Activated CD8-positive, alpha-beta memory T cell treated with anti-CD3 and anti-CD28 coated beads for 48 hours (primary cell): ENCODE results near the gene DRC7.

Experiments used
- DNase-seq, 3 experiments: peaks; one replicate each; pipeline ENCODE4 v3.0.0-alpha.2; 2020; ENCODE audit warnings: low read depth in 2 of 3, low spot score in 2 of 3

The DRC7 gene

GRCh38 chr16:57749856-57750452 is 55.3 kb downstream of the DRC7 start:
- DNase-seq: no peak

GRCh38 chr16:57750796-57751538 is 56.4 kb downstream of the DRC7 start:
- no peak for DNase-seq

DNA sequence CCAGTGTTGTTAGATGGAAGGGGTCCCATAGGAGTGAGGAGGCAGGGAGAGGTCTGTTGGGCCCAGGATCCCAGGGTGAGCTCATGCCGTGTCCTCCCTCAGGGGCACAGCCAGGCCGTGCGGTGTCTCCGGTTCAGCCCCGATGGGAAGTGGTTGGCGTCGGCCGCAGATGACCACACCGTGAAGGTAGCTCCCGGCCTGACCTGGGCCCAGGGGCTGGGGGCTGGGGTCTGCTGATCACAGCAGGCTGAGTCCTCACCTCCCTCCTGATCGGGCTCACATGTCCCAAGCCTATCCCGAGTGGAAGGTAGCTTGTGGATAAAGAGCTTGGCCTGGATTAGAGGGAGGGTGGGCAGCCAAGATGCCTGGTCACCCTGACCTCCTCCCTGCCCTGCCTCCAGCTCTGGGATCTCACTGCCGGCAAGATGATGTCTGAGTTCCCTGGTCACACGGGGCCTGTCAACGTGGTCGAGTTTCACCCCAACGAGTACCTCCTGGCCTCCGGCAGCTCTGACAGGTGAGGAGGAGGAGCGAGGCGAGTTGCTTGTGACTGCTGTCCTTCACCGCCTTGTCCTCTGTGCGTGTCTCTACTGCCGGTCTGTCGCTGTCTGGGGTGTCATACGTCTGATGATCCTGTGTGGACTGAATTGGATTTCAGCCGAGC is 57.1 kb downstream of the DRC7 start:
- DNase-seq: no peak

- no peak for DNase-seq
These were observed 57.6 kb downstream of the DRC7 start for GRCh38 chr16:57752203-57752580.

DNA sequence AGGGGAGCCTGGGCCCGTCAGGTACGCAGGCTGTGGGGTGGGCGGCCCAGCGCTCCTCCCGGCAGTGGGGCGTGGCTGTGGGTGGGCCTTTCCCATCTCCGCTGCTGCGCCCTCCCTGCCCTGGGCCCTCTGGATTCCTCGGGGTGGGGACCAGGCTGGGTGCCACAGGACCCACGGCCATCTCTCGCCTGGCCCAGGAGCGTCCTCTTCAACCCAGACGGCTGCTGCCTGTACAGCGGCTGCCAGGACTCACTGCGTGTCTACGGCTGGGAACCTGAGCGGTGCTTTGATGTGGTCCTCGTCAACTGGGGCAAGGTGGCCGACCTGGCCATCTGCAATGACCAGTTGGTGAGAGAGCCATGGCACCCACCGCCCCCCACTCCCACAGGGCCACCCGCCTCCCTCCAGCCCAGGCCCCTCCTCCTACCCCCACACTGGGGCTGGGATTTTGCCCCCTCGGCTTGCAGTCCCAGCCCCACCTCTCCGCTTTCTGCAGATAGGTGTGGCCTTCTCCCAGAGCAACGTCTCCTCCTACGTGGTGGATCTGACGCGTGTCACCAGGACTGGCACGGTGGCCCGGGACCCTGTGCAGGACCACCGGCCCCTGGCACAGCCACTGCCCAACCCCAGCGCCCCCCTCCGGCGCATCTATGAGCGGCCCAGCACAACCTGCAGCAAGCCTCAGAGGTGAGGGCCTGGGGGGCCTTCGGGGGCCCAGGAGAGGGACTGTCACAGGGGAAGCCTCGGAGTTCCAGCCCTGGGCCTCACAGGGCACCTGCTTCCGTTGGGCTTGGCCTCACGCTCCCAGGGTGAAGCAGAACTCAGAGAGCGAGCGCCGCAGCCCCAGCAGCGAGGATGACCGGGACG is 58.2 kb downstream of the DRC7 start:
- DNase-seq: no peak

DNA sequence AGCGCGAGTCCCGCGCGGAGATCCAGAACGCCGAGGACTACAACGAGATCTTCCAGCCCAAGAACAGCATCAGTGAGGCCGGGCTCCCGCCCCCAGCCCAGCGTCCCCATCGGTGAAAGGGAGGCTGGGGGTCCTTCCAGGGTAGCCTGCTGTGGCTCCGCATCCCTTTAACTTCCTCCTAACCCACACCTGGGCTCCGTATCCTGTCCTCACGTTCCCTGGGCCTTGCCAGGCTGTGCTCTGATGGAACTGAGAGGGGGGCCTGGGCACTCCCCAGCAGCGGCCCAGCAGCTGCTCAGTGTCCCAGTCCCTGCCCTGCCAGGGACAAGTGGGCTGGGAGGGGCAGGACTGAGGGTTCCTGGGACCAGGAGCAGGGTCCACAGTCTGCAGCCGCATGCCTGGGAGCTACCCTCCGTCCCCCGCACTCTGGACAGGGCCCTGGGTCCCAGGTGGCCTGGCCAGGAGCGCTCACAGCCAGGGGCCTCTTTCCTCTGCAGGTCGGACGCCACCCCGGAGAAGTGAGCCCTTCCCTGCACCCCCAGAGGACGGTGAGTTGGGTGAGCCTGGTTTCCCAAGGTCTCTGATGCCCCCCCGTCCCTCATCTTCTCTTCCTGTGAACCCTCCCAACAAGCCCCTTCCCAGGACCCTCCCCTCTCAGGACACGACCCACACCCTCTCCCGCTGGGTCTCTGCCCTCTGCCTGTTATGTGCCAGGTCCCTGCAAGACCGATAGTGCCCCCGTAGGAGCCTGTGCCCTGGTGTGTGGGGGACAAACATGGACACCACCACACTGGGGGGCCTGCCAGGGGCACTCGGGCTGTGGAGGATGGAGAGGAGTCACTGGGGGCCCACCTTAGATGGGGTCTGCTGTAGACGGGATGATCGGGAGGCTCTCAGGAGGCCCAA is 59.1 kb downstream of the DRC7 start:
- no peak for DNase-seq

GRCh38 chr16:57754354-57755060 is 59.9 kb downstream of the DRC7 start:
- DNase-seq: no peak

GRCh38 chr16:57755061-57755684 is 60.6 kb downstream of the DRC7 start:
- no peak for DNase-seq

DNA sequence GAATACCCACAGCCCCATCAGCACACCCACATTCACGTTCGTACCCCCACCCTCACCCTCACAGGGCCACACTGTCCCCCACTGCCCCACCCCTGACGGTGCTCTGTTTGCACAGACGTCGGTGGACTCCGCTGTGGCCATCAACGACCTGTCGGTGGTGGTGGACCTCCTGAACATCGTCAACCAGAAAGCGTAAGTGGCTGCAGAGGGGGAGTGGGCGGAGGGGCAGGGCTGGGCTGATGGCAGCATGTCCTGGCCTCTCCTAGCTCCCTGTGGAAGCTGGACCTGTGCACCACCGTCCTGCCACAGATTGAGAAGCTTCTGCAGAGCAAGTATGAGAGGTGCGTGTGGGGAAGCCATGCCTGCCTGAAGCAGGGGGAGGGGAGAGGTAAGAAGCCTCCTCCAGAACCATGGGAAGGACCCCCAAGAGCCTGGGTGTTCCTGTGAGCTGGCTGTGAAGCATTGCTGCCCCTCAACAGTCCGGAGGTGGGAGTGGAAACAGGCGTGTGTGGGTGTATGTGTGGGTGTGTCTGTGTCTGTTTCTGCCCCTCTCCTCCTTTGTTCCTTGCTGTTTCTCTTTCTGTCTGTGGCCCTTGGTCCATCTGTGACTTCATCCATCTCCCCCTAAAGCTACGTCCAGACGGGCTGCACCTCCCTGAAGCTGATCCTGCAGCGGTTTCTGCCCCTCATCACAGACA is 61.3 kb downstream of the DRC7 start:
- DNase-seq: no peak

DNA sequence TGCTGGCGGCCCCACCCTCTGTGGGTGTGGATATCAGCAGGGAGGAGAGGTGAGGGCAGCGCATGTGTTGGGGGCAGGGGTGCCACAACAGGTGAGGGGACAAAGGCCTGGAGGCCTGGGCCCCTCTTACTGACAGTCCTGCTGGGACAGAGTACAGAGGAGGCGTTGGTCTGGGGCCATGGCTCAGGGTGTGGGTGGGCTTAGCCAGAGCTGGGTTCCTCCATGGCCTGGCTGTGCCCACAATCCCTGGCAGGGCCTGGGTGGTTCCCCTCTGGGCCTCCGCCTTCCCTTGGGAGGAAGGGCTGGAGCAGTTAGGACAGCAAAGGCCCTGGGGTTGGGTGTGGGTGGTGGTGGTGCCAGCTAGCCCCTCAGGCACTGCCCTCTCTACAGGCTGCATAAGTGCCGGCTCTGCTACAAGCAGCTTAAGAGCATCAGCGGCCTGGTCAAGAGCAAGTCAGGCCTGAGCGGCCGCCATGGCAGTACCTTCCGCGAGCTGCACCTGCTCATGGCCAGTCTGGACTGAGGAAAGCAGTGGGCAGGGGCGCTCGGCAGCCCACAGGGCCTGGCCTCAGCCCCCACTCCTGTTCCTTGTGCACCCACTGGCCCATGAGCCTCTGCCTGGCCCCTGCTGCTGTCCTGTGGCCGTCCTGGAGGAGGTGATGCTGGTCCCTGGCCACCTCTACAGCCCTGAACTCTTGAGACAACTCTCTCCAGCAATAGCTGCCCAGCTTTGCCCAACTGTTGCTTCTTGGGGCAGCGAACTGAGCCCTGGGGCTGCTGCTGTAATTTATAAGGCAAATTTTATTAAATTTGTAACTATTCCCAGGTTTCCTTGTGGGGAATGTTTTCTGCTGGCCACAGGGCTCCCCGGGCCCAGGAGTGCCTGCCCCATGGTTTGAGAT is 62.1 kb downstream of the DRC7 start:
- DNase-seq: no peak

DNA sequence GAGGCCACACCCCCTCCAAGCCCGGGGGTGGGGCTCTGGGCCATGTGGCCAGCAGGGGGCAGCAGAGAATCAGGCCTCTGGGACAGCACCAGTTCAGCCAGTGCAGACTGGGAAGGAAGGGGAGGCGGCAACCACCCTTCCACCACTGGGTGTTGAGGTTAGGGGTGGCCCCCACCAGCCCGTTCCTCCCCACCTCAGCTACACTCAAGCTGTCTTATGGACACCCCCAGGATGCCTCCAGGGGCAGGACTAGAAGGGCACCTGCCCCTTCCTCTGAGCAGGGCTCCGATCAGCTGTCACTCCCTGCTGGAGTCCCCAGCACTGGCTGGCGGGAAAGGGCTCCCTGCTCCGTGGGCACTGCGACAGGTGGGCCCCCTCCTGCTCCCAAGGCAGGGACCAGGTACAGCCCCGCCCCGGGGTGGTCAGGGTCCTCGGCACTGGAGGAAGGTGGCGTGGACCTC is 62.8 kb downstream of the DRC7 start:
- peak; percentile 73 to 95 (median 88) for DNase-seq

DNA sequence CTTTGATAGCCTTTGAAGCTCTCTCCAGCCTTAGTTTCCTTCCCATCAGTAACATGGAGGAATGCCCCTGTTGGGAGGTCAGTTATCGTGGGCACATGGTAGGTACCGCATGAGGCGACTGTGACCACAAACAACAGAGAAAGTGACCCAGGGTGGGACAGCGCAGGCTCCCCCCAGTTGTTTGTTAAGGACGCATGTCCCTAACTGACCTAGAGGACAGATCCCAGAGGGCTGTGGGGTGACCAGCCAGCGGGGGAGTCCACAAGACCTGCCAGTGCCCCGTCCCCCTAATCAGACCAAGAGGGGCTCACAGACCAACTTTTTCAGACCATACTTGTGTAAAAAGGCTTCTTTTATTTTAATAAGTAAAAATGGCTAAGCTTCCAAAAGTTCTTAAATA is 63.3 kb downstream of the DRC7 start:
- no peak for DNase-seq

GRCh38 chr16:57758331-57759117 is 63.9 kb downstream of the DRC7 start:
- no peak for DNase-seq

DNA sequence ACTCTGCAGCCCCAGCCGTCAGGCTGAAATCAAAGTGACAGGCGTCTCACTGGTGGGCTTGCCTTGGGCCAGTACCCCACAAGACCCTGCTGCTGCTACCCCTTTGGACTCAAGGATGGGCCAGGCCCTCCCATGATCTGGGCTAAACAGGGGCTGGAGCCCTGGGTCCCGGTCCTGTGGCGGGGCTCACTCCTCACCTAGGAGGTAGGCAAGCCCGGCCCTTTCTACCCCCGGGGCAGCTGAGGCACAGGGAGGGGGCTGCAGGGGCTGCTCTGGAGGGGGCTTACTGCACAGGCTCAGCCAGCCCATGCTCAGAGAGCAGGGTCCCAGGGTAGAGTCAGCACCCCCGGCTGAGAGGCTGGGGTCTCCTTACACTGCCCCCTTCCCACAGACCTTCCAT is 64.5 kb downstream of the DRC7 start:
- no peak for DNase-seq

DNA sequence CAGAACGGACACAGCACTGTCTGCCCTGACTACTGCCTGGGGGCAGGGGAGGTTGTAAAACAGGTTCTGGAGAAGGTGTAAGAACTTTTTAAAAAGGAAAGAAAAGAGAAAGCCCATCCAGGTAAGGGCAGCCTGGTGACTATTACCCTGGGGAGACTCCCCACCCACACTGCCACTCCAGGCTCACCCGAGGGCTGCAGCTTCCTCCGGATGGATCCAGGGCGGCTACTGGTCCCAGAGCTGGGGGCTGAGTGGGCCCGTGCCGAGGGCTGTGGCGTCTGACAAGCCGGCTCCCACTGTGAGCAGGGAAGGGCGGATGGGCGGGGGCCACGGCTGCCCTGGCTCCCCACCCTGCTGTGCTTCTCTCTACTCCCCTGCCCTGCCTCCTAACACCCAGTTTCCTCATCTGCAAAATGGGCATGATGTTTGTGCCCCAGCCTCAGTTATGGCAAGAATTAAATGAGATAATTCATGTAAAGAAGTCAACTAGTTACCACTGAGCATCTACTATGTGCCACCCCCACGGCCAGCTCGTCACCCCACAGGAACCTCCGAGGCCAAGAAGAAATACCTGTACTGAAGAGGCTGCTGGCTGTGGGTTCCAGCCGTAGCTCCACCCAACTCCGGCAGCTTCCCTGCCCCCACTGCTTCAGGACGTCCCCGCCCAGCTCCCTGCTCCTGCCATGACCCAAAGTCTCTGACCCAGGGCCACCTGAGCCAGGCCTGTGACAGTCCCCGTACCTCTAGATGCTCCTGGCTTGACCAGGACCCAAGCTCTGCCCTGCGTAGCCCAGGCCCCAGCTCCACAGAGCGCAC is 65.1 kb downstream of the DRC7 start:
- no peak for DNase-seq
